ENCODE results near the gene RGS9.

Gene RGS9

GRCh38 chr17:65099475-65099874, 37.7 kb upstream of the RGS9 start:
- TF ChIP-seq, protein P1, sequence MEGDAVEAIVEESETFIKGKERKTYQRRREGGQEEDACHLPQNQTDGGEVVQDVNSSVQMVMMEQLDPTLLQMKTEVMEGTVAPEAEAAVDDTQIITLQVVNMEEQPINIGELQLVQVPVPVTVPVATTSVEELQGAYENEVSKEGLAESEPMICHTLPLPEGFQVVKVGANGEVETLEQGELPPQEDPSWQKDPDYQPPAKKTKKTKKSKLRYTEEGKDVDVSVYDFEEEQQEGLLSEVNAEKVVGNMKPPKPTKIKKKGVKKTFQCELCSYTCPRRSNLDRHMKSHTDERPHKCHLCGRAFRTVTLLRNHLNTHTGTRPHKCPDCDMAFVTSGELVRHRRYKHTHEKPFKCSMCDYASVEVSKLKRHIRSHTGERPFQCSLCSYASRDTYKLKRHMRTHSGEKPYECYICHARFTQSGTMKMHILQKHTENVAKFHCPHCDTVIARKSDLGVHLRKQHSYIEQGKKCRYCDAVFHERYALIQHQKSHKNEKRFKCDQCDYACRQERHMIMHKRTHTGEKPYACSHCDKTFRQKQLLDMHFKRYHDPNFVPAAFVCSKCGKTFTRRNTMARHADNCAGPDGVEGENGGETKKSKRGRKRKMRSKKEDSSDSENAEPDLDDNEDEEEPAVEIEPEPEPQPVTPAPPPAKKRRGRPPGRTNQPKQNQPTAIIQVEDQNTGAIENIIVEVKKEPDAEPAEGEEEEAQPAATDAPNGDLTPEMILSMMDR (IDR thresholded peaks at IDR 0.05; ENCODE audit: insufficient read depth, low read length), result no peak
- no peak for TF ChIP-seq SPI1 (IDR thresholded peaks at IDR 0.05; ENCODE audit: borderline replicate concordance, low read depth)
- TF ChIP-seq POLR2AphosphoS5 (IDR thresholded peaks at IDR 0.05; ENCODE audit: low read depth), result no peak
- no peak for TF ChIP-seq GABPA (IDR thresholded peaks at IDR 0.05; ENCODE audit: low read depth)
- no peak for TF ChIP-seq REST (IDR thresholded peaks at IDR 0.05; ENCODE audit: insufficient replicate concordance, low read depth)
- DNase-seq (ENCODE audit: low read depth in 1 of 2, low spot score in 1 of 2), result no peak
- Histone ChIP-seq H3K4me3 (replicated peaks; ENCODE audit: insufficient read depth, low read length) (no peak overlapping the region), H3K27me3 (ENCODE audit: insufficient read depth, poor library complexity, severe bottlenecking) (no peaks in the 10 kb centered on the region), H3K27ac (replicated peaks) (no peak overlapping the region)

GRCh38 chr17:65099941-65100315, 37.2 kb upstream of the RGS9 start:
- TF ChIP-seq REST (IDR thresholded peaks at IDR 0.05; ENCODE audit: insufficient replicate concordance, low read depth) (no peak), POLR2AphosphoS5 (IDR thresholded peaks at IDR 0.05; ENCODE audit: low read depth) (no peak), GABPA (IDR thresholded peaks at IDR 0.05; ENCODE audit: low read depth) (no peak), SPI1 (IDR thresholded peaks at IDR 0.05; ENCODE audit: borderline replicate concordance, low read depth) (no peak)
- TF ChIP-seq, protein P1 (IDR thresholded peaks at IDR 0.05; ENCODE audit: insufficient read depth, low read length), result no peak
- peak overlapping the region; percentile 39 for H3K4me3 ChIP-seq (replicated peaks; ENCODE audit: insufficient read depth, low read length)
- H3K27me3 ChIP-seq (ENCODE audit: insufficient read depth, poor library complexity, severe bottlenecking), result no peaks in the 10 kb centered on the region
- DNase-seq (ENCODE audit: low read depth in 1 of 2, low spot score in 1 of 2), result no peak
- H3K27ac ChIP-seq (replicated peaks), result no peak overlapping the region

GRCh38 chr17:65100316-65101140, 36.6 kb upstream of the RGS9 start:
- TF ChIP-seq REST (IDR thresholded peaks at IDR 0.05; ENCODE audit: insufficient replicate concordance, low read depth) (no peak), GABPA (IDR thresholded peaks at IDR 0.05; ENCODE audit: low read depth) (no peak), SPI1 (IDR thresholded peaks at IDR 0.05; ENCODE audit: borderline replicate concordance, low read depth) (peak; percentile 46; the same call in 1 of the 2 replicates)
- TF ChIP-seq, protein P1 (IDR thresholded peaks at IDR 0.05; ENCODE audit: insufficient read depth, low read length), result peak; percentile 69
- Histone ChIP-seq H3K27ac (replicated peaks) (no peak overlapping the region), H3K4me3 (replicated peaks; ENCODE audit: insufficient read depth, low read length) (peak overlapping the region; percentile 39), H3K27me3 (ENCODE audit: insufficient read depth, poor library complexity, severe bottlenecking) (no peaks in the 10 kb centered on the region)
- peak; percentile 55 to 63 for DNase-seq (ENCODE audit: low read depth in 1 of 2, low spot score in 1 of 2)

Measured in HL-60 (cell line).